Neural cell (in vitro differentiated cells): ENCODE results near the gene PLSCR2. TPM values are rescaled to one million over a fixed set of nuclear protein-coding genes. Genes with fewer than 3 reads are reported as not detected.

Source experiments
- H2AFZ ChIP-seq: fragments of 200-600, 300-800 bp; sonication (generic), shearing (Covaris generic); 2 replicates; pipeline ENCODE4 v1.6.0; 2014; ENCODE audit warnings: low read depth, mild to moderate bottlenecking, antibody characterized with exemption, low read length, moderate library complexity
- H3F3A ChIP-seq: fragments of 200-600 bp; shearing (Covaris generic); 2 replicates; pipeline ENCODE4 v1.6.1; 2016; ENCODE audit warnings: mild to moderate bottlenecking, moderate library complexity, mixed read lengths, antibody characterized with exemption, low read length; ENCODE audit not compliant: insufficient read depth, poor library complexity, severe bottlenecking
- H3K27ac ChIP-seq: fragments of 200-600, 300-800 bp; sonication (generic), shearing (Covaris generic); 2 replicates; pipeline ENCODE4 v1.5.1; 2014; ENCODE audit warnings: mild to moderate bottlenecking, low read length, moderate library complexity
- H3K27me3 ChIP-seq: fragments of 300-800, 200-600 bp; sonication (generic), shearing (Covaris generic); 2 replicates; pipeline ENCODE4 v1.6.0; 2014; ENCODE audit warnings: mild to moderate bottlenecking, low read depth, low read length, moderate library complexity; ENCODE audit not compliant: insufficient read depth
- H3K36me3 ChIP-seq: fragments of 300-800, 200-600 bp; sonication (generic), shearing (Covaris generic); 2 replicates; pipeline ENCODE4 v1.5.1; 2014; ENCODE audit warnings: mild to moderate bottlenecking, antibody characterized with exemption, low read length, moderate library complexity; ENCODE audit not compliant: insufficient read depth
- H3K4me2 ChIP-seq: fragments of 300-800, 200-600 bp; sonication (generic), shearing (Covaris generic); 2 replicates; pipeline ENCODE4 v1.6.0; 2014; ENCODE audit warnings: mild to moderate bottlenecking, low read length
- H3K4me3 ChIP-seq: fragments of 300-800, 200-600 bp; sonication (generic), shearing (Covaris generic); 2 replicates; pipeline ENCODE4 v1.5.1; 2014; ENCODE audit warnings: mild to moderate bottlenecking, low read length, moderate library complexity
- H3K79me2 ChIP-seq: fragments of 200-600 bp; shearing (Covaris generic); replicated peaks from 2 replicates; pipeline ENCODE4 v1.6.0; 2014; ENCODE audit warnings: mild to moderate bottlenecking, low read length, moderate library complexity; ENCODE audit not compliant: insufficient read depth
- H3K9ac ChIP-seq: fragments of 300-800, 200-600 bp; sonication (generic), shearing (Covaris generic); 2 replicates; pipeline ENCODE4 v1.6.1; 2016; ENCODE audit warnings: mild to moderate bottlenecking, low read length, mixed read lengths
- H3K9me2 ChIP-seq: fragments of 200-600 bp; shearing (Covaris generic); 2 replicates; pipeline ENCODE4 v1.6.1; 2016; ENCODE audit warnings: mild to moderate bottlenecking, low read length, mixed read lengths; ENCODE audit not compliant: insufficient read depth
- H3K9me3 ChIP-seq: fragments of 200-600, 300-800 bp; sonication (generic), shearing (Covaris generic); 2 replicates; pipeline ENCODE4 v1.6.1; 2016; ENCODE audit warnings: mild to moderate bottlenecking, mixed run types, low read length, moderate library complexity, mixed read lengths
- H4K20me1 ChIP-seq: fragments of 200-600 bp; shearing (Covaris generic); 2 replicates; pipeline ENCODE4 v1.6.1; 2016; ENCODE audit warnings: mild to moderate bottlenecking, mixed run types; ENCODE audit not compliant: insufficient read depth
- EP300 ChIP-seq: fragments of 450-650 bp; conservative IDR thresholded peaks from 2 replicates; pipeline ENCODE4 v1.6.1; 2014; ENCODE audit warnings: antibody characterized with exemption, mild to moderate bottlenecking, moderate library complexity; ENCODE audit not compliant: poor library complexity, severe bottlenecking
- EZH2 ChIP-seq: fragments of 200-600, 300-800 bp; shearing (Covaris generic), sonication (generic); IDR thresholded peaks from 2 replicates; pipeline ENCODE4 v1.6.1; 2014; ENCODE audit warnings: antibody characterized with exemption, low read length, borderline replicate concordance, mild to moderate bottlenecking; ENCODE audit not compliant: insufficient read depth, poor library complexity, severe bottlenecking
- MXI1 ChIP-seq: fragments of 450-650 bp; conservative IDR thresholded peaks from 2 replicates; pipeline ENCODE4 v1.6.1; 2014; ENCODE audit warnings: antibody characterized with exemption, mild to moderate bottlenecking; ENCODE audit not compliant: poor library complexity, severe bottlenecking
- POLR2AphosphoS5 ChIP-seq: IDR thresholded peaks from 2 replicates; pipeline ENCODE4 v1.6.1; 2012
- RAD21 ChIP-seq: fragments of 450-650 bp; conservative IDR thresholded peaks from 2 replicates; pipeline ENCODE4 v1.6.1; 2014; ENCODE audit warnings: antibody characterized with exemption, mild to moderate bottlenecking, moderate library complexity
- SMC3 ChIP-seq: fragments of 450-650 bp; conservative IDR thresholded peaks from 2 replicates; pipeline ENCODE4 v1.6.1; 2014; ENCODE audit warnings: antibody characterized with exemption, mild to moderate bottlenecking, moderate library complexity; ENCODE audit not compliant: poor library complexity
- TAF1 ChIP-seq: IDR thresholded peaks from 2 replicates; pipeline ENCODE4 v1.6.1; 2012; ENCODE audit warnings: low read depth
- polyA minus RNA-seq: library from RNA; depleted of rRNA, polyadenylated mRNA; stranded (reverse); fragments of >200 nt; gene quantifications from 2 replicates; pipeline ENCODE4 v1.2.3, GENCODE V29; 2014
- polyA plus RNA-seq: library from polyadenylated mRNA; depleted of rRNA; stranded (reverse); fragments of >200 nt; gene quantifications from 2 replicates; pipeline ENCODE4 v1.2.3, GENCODE V29; 2014
- TF ChIP-seq, protein P1 (sequence below): IDR thresholded peaks from 2 replicates; pipeline ENCODE4 v1.6.1; 2012; ENCODE audit warnings: borderline replicate concordance
- TF ChIP-seq, protein P2 (sequence below): fragments of 450-650 bp; IDR thresholded peaks from 2 replicates; pipeline ENCODE4 v1.5.1; 2014; ENCODE audit warnings: antibody characterized with exemption, mild to moderate bottlenecking, moderate library complexity; ENCODE audit not compliant: poor library complexity, severe bottlenecking

Gene PLSCR2, protein sequence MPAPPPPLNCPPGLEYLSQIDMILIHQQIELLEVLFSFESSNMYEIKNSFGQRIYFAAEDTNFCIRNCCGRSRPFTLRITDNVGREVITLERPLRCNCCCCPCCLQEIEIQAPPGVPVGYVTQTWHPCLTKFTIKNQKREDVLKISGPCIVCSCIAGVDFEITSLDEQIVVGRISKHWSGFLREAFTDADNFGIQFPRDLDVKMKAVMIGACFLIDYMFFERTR
- polyA plus RNA-seq = not detected in 2 replicates
- not detected in 2 replicates for polyA minus RNA-seq

DNA sequence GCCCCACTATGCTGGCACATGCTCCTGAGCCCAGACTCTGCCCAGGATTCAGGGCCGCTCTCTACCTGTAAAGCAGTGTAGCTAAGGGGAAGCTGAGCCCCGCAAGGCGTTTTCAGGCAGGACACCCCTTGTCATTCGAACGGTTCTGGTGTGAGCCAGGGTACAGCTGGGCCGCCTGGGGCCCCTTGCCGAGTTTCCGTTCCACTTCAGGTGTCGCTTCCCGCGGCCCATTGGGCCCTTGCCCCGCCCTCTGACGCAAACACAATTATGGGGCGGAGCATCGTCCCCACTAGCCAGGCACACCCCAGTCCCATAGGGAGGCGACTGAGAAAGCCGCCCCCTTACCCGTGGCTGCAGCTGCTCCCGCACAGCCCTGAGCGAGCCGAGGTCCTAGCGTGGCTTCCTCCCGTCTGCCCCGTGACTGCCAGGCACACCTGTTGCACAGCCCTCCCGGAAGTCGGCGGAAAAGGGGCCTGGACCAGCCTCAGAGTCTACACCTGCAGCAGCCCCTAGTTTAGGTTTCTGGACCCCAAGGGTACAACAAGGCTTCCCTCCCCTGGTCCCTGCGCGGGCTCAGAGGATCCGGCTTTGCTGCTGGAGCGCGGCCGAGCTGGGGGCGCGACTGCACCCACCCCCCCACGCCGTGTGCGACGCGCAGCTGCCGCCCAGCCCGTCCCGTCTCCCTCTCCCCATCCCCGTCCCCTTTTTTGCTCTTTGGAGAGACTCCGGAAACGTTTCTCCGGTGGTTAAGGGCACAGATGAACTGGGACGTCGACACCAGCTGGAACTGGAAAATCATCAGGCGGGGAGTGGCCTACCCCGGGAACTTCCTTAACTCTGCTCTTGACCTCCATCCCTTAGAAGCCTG is at the start of gene PLSCR2:
PLSCR2 (minus strand) TSS at position 412 of the 868 bp plus-strand sequence. CDS start 9,657 bp downstream, outside the sequence.
- no peaks in the 10 kb centered on the region for H3K9me3 ChIP-seq
- peak within 1 kb of the TSS; percentile 55 for H3K4me3 ChIP-seq
- H3K36me3 ChIP-seq = no peaks in the 10 kb centered on the region
- no peaks in the 10 kb centered on the region for H3K79me2 ChIP-seq
- no peak within 1 kb of the TSS for H2AFZ ChIP-seq
- no peaks in the 10 kb centered on the region for H3K9me2 ChIP-seq
- no peak within 1 kb of the TSS for H3K9ac ChIP-seq
- H3F3A ChIP-seq = no peaks in the 10 kb centered on the region
- no peaks in the 10 kb centered on the region for H3K27me3 ChIP-seq
- H3K27ac ChIP-seq = no peak within 1 kb of the TSS
- TF ChIP-seq POLR2AphosphoS5 (no peak), TAF1 (no peak), MXI1 (no peak), EP300 (no peak), EZH2 (no peak), SMC3 (no peak), RAD21 (no peak)
- TF ChIP-seq, protein P1, sequence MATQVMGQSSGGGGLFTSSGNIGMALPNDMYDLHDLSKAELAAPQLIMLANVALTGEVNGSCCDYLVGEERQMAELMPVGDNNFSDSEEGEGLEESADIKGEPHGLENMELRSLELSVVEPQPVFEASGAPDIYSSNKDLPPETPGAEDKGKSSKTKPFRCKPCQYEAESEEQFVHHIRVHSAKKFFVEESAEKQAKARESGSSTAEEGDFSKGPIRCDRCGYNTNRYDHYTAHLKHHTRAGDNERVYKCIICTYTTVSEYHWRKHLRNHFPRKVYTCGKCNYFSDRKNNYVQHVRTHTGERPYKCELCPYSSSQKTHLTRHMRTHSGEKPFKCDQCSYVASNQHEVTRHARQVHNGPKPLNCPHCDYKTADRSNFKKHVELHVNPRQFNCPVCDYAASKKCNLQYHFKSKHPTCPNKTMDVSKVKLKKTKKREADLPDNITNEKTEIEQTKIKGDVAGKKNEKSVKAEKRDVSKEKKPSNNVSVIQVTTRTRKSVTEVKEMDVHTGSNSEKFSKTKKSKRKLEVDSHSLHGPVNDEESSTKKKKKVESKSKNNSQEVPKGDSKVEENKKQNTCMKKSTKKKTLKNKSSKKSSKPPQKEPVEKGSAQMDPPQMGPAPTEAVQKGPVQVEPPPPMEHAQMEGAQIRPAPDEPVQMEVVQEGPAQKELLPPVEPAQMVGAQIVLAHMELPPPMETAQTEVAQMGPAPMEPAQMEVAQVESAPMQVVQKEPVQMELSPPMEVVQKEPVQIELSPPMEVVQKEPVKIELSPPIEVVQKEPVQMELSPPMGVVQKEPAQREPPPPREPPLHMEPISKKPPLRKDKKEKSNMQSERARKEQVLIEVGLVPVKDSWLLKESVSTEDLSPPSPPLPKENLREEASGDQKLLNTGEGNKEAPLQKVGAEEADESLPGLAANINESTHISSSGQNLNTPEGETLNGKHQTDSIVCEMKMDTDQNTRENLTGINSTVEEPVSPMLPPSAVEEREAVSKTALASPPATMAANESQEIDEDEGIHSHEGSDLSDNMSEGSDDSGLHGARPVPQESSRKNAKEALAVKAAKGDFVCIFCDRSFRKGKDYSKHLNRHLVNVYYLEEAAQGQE = no peak
- TF ChIP-seq, protein P2, sequence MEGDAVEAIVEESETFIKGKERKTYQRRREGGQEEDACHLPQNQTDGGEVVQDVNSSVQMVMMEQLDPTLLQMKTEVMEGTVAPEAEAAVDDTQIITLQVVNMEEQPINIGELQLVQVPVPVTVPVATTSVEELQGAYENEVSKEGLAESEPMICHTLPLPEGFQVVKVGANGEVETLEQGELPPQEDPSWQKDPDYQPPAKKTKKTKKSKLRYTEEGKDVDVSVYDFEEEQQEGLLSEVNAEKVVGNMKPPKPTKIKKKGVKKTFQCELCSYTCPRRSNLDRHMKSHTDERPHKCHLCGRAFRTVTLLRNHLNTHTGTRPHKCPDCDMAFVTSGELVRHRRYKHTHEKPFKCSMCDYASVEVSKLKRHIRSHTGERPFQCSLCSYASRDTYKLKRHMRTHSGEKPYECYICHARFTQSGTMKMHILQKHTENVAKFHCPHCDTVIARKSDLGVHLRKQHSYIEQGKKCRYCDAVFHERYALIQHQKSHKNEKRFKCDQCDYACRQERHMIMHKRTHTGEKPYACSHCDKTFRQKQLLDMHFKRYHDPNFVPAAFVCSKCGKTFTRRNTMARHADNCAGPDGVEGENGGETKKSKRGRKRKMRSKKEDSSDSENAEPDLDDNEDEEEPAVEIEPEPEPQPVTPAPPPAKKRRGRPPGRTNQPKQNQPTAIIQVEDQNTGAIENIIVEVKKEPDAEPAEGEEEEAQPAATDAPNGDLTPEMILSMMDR = no peak
- H3K4me2 ChIP-seq = no peak within 1 kb of the TSS
- H4K20me1 ChIP-seq = no peaks in the 10 kb centered on the region

DNA sequence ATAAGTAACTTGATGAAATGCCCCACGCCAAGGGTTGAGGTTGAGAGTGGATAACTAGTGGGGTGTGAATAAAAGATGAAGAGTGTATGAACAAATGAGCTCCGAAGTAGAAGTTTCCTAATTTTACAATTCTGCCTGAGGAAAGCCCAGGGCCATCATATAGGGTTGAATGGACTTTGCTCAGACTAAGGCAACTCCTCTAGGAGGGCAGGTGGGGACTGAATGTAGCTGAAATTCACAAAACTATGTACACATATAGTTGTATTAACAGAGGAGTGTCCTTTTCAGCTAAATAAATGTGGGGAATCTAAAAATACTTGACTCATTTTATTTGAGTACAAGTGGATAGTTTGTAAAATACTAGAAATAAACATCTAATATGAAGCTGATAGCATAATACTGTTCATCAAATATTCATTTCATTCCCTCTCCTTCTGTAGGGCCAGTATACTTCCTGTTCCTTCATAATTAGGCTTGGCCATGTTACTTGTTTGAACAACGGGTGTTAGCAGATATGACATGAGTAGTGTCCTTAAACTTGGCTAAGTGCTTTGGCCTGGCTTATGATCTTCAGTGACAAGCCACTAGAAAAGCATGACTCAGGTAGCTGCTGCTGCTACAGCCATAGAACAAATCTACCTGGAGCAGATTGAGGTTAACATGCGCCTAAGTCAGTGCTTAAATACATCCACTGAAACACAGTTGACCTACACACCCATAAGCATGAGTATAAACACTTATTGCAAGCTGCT is 48.5 kb upstream of the PLSCR2 start:
- Histone ChIP-seq H3K9me3 (no peaks in the 10 kb centered on the region), H3F3A (no peaks in the 10 kb centered on the region), H3K79me2 (no peaks in the 10 kb centered on the region), H3K9ac (no peak overlapping the region), H3K4me2 (no peak overlapping the region), H3K4me3 (no peak overlapping the region), H4K20me1 (no peaks in the 10 kb centered on the region), H3K36me3 (no peaks in the 10 kb centered on the region), H3K27ac (no peak overlapping the region), H3K9me2 (no peaks in the 10 kb centered on the region), H2AFZ (no peak overlapping the region), H3K27me3 (no peaks in the 10 kb centered on the region)
- TF ChIP-seq POLR2AphosphoS5 (no peak), EP300 (no peak), RAD21 (no peak), SMC3 (no peak), TAF1 (no peak), MXI1 (no peak), EZH2 (no peak)
- TF ChIP-seq, protein P2 = no peak
- TF ChIP-seq, protein P1 = no peak
